HG02588 (cell line): ENCODE measurements around the gene PIP5K1B.
"Not testable (repeated sequence)": the region's sequence is repeated elsewhere in the genome, so short reads cannot be mapped to it uniquely, and the experiment has no call there.

Experiments used
- ATAC-seq: cut with Tn5 transposase; IDR thresholded peaks from one replicate; pipeline ENCODE4 v1.9.1; 2021; ENCODE audit warnings: mild to moderate bottlenecking, moderate library complexity; ENCODE audit not compliant: unreplicated experiment

The PIP5K1B gene

DNA sequence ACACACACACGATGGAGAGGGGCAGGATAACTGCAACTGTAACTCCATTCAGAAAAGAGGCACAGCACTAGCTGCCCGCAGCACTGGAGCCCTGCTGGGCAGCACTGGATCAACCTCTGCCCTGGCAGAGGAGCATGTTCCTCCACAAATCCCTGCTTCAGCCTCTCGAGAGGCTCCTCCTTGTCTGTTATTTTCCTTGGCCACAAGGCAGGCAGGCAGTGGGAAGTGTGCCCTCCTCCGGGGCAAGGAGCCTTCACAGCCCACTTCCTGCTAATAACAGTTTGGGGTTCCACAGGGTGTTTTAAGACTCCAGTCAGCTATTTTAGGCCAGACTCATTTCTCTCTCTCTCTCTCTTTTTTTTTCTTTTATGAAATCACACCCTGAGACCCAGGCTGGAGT is 342.3 kb downstream of the PIP5K1B start:
- ATAC-seq: no peak

GRCh38 chr9:69049094-69049493 is 344.1 kb downstream of the PIP5K1B start:
- no peak for ATAC-seq

DNA sequence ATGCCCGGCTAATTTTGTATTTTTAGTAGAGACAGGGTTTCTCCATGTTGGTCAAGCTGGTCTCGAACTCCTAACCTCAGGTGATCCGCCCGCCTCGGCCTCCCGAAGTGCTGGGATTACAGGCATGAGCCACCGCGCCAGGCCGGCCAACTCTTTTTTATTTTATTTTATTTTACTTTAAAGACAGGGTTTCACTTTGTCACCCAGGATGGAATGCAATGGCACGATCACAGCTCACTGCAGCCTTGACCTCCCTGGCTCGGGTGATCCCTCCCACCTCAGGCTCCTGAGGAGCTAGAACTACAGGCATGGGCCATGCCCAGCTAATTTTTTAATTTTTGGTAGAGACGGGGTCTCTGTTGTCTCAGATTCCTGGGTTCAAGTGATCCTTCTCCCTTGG is 345.9 kb downstream of the PIP5K1B start:
- ATAC-seq: not testable (repeated sequence)

- ATAC-seq: no peak
These were observed 349.9 kb downstream of the PIP5K1B start for GRCh38 chr9:69054989-69055388.

- ATAC-seq: no peak
These were observed 351.3 kb downstream of the PIP5K1B start for GRCh38 chr9:69056191-69056815.

- no peak for ATAC-seq
These were observed 353.1 kb downstream of the PIP5K1B start for GRCh38 chr9:69058101-69058500.
